H9 (cell line): ENCODE measurements around the gene ITPK1. TPM values are rescaled to one million over a fixed set of nuclear protein-coding genes. Genes with fewer than 3 reads are reported as not detected.

ENCODE experiments used
- DNase-seq: peaks from one replicate; pipeline ENCODE4 v3.0.0-alpha.2; 2017
- H2AFZ ChIP-seq: one replicate; pipeline ENCODE4 v1.6.1; 2013; ENCODE audit warnings: mild to moderate bottlenecking, low read length, control low read depth, moderate library complexity
- H2AK5ac ChIP-seq: 2 replicates; pipeline ENCODE4 v1.6.1; 2013; ENCODE audit warnings: low read length, control low read depth, mixed read lengths; ENCODE audit not compliant: insufficient read length
- H2BK120ac ChIP-seq: one replicate; pipeline ENCODE4 v1.6.1; 2013; ENCODE audit warnings: low read depth, mild to moderate bottlenecking, low read length, control low read depth, inconsistent platforms; ENCODE audit not compliant: poor library complexity, severe bottlenecking
- H2BK12ac ChIP-seq: 2 replicates; pipeline ENCODE4 v1.6.1; 2013; ENCODE audit warnings: low read length, control low read depth, mixed read lengths, low read depth; ENCODE audit not compliant: insufficient read length
- H2BK15ac ChIP-seq: 2 replicates; pipeline ENCODE4 v1.6.1; 2013; ENCODE audit warnings: low read depth, low read length, control low read depth
- H2BK20ac ChIP-seq: one replicate; pipeline ENCODE4 v1.6.1; 2013; ENCODE audit warnings: low read depth, mild to moderate bottlenecking, low read length, control low read depth, inconsistent platforms; ENCODE audit not compliant: poor library complexity, severe bottlenecking
- H2BK5ac ChIP-seq: 2 replicates; pipeline ENCODE4 v1.6.1; 2013; ENCODE audit warnings: low read length, control low read depth, mixed read lengths; ENCODE audit not compliant: insufficient read length
- H3K14ac ChIP-seq: 2 replicates; pipeline ENCODE4 v1.6.1; 2013; ENCODE audit warnings: low read length, control low read depth; ENCODE audit not compliant: insufficient read depth
- H3K18ac ChIP-seq: 2 replicates; pipeline ENCODE4 v1.6.1; 2013; ENCODE audit warnings: low read depth, mild to moderate bottlenecking, mixed read lengths, low read length, control low read depth; ENCODE audit not compliant: insufficient read length
- H3K23ac ChIP-seq: 2 replicates; pipeline ENCODE4 v1.6.1; 2013; ENCODE audit warnings: low read length, control low read depth, mixed read lengths, low read depth; ENCODE audit not compliant: insufficient read length
- H3K23me2 ChIP-seq: 2 replicates; pipeline ENCODE4 v1.6.1; 2013; ENCODE audit warnings: low read depth, mild to moderate bottlenecking, mixed read lengths, low read length, control low read depth; ENCODE audit not compliant: insufficient read length, poor library complexity, severe bottlenecking
- H3K27ac ChIP-seq: 2 replicates; pipeline ENCODE4 v1.5.1; 2013; ENCODE audit warnings: low read length, control low read depth, mixed read lengths, low read depth; ENCODE audit not compliant: insufficient read length
- H3K27me3 ChIP-seq: 2 replicates; pipeline ENCODE4 v1.6.1; 2013; ENCODE audit warnings: low read length, control low read depth, inconsistent platforms; ENCODE audit not compliant: insufficient read depth
- H3K4ac ChIP-seq: 2 replicates; pipeline ENCODE4 v1.6.1; 2013; ENCODE audit warnings: low read depth, mild to moderate bottlenecking, control low read depth, inconsistent platforms, low read length, moderate library complexity
- H3K4me1 ChIP-seq: 2 replicates; pipeline ENCODE4 v1.6.1; 2013; ENCODE audit warnings: low read length, control low read depth, inconsistent platforms; ENCODE audit not compliant: insufficient read depth
- H3K4me2 ChIP-seq: 2 replicates; pipeline ENCODE4 v1.6.1; 2013; ENCODE audit warnings: low read length, control low read depth, mixed read lengths; ENCODE audit not compliant: insufficient read length, insufficient read depth
- H3K56ac ChIP-seq: 2 replicates; pipeline ENCODE4 v1.6.1; 2013; ENCODE audit warnings: low read depth, mild to moderate bottlenecking, mixed read lengths, low read length, control low read depth; ENCODE audit not compliant: insufficient read length
- H3K79me1 ChIP-seq: 2 replicates; pipeline ENCODE4 v1.6.1; 2013; ENCODE audit warnings: low read depth, mild to moderate bottlenecking, moderate library complexity, low read length, control low read depth, inconsistent platforms; ENCODE audit not compliant: insufficient read depth, poor library complexity, severe bottlenecking
- H3K79me2 ChIP-seq: 2 replicates; pipeline ENCODE4 v1.6.1; 2013; ENCODE audit warnings: low read length, control low read depth, inconsistent platforms; ENCODE audit not compliant: insufficient read depth
- H3K9ac ChIP-seq: 2 replicates; pipeline ENCODE4 v1.6.1; 2013; ENCODE audit warnings: low read length, control low read depth, mixed read lengths; ENCODE audit not compliant: insufficient read length; ENCODE audit errors: extremely low read depth
- H3K9me3 ChIP-seq: one replicate; pipeline ENCODE4 v1.6.1; 2013; ENCODE audit warnings: low read depth, low read length, inconsistent platforms; ENCODE audit not compliant: control insufficient read depth
- H3T11ph ChIP-seq: one replicate; pipeline ENCODE4 v1.6.1; 2013; ENCODE audit warnings: mild to moderate bottlenecking, low read length, control low read depth, inconsistent platforms
- H4K20me1 ChIP-seq: one replicate; pipeline ENCODE4 v1.6.1; 2013; ENCODE audit not compliant: control insufficient read depth, insufficient read length, insufficient read depth
- H4K5ac ChIP-seq: 2 replicates; pipeline ENCODE4 v1.6.1; 2013; ENCODE audit warnings: low read depth, mild to moderate bottlenecking, mixed read lengths, low read length, control low read depth; ENCODE audit not compliant: insufficient read length
- H4K8ac ChIP-seq: replicated peaks from 2 replicates; pipeline ENCODE4 v1.6.1; 2013; ENCODE audit warnings: low read length, control low read depth, mixed read lengths, low read depth; ENCODE audit not compliant: insufficient read length
- H4K91ac ChIP-seq: 2 replicates; pipeline ENCODE4 v1.6.1; 2013; ENCODE audit warnings: low read depth, mild to moderate bottlenecking, moderate library complexity, mixed read lengths, low read length, control low read depth; ENCODE audit not compliant: insufficient read length
- H3K27ac Mint-ChIP-seq, 3 experiments: 2 replicates in 2 of 3; 3 replicates in 1 of 3; pipeline ENCODE4 v1.8.0; 2020 to 2021; ENCODE audit warnings: mixed read lengths in 3 of 3, mild to moderate bottlenecking in 1 of 3, moderate library complexity in 1 of 3
- H3K27me3 Mint-ChIP-seq: 2 replicates; pipeline ENCODE4 v1.8.0; 2021; ENCODE audit warnings: low read depth, mild to moderate bottlenecking, moderate library complexity, mixed read lengths
- H3K36me3 Mint-ChIP-seq, 3 experiments: 2 replicates in 2 of 3; 3 replicates in 1 of 3; pipeline ENCODE4 v1.8.0; 2020 to 2021; ENCODE audit warnings: low read depth in 3 of 3, mixed read lengths in 3 of 3; ENCODE audit not compliant: insufficient read depth in 1 of 3
- H3K4me1 Mint-ChIP-seq, 2 experiments: 2 replicates each; pipeline ENCODE4 v1.8.0; 2020; ENCODE audit warnings: mixed read lengths in 2 of 2
- H3K4me3 Mint-ChIP-seq, 2 experiments: 2 replicates in 1 of 2; 3 replicates in 1 of 2; pipeline ENCODE4 v1.8.0; 2020 to 2021; ENCODE audit warnings: mild to moderate bottlenecking in 2 of 2, mixed read lengths in 2 of 2, moderate library complexity in 1 of 2
- H3K9me3 Mint-ChIP-seq, 2 experiments: 2 replicates in 1 of 2; 3 replicates in 1 of 2; pipeline ENCODE4 v1.8.0; 2020; ENCODE audit warnings: mild to moderate bottlenecking in 2 of 2, mixed read lengths in 2 of 2, moderate library complexity in 1 of 2
- WGBS: extraction: QIAGEN DNeasy Blood & Tissue Kit; methylation state at CpG from one replicate; pipeline ENCODE4 v1.1.7; 2013; ENCODE audit warnings: missing lambda C conversion rate, low lambda C conversion rate, mixed read lengths; ENCODE audit not compliant: insufficient read length; ENCODE audit errors: extremely low coverage; 5-methylcytosine and 5-hydroxymethylcytosine counted together
- total RNA-seq: library from RNA; stranded (reverse); gene quantifications from 2 replicates; pipeline ENCODE4 v1.2.1, GENCODE V29; 2021
- TF ChIP-seq, protein P1 (sequence below): fragments of 200-600 bp; sonication (generic); conservative IDR thresholded peaks from 3 replicates; pipeline ENCODE4 v1.8.0; 2021; ENCODE audit warnings: antibody characterized with exemption, mild to moderate bottlenecking

Gene ITPK1
- total RNA-seq, 1 experiment from 2014 or later: 92.7 TPM

DNA sequence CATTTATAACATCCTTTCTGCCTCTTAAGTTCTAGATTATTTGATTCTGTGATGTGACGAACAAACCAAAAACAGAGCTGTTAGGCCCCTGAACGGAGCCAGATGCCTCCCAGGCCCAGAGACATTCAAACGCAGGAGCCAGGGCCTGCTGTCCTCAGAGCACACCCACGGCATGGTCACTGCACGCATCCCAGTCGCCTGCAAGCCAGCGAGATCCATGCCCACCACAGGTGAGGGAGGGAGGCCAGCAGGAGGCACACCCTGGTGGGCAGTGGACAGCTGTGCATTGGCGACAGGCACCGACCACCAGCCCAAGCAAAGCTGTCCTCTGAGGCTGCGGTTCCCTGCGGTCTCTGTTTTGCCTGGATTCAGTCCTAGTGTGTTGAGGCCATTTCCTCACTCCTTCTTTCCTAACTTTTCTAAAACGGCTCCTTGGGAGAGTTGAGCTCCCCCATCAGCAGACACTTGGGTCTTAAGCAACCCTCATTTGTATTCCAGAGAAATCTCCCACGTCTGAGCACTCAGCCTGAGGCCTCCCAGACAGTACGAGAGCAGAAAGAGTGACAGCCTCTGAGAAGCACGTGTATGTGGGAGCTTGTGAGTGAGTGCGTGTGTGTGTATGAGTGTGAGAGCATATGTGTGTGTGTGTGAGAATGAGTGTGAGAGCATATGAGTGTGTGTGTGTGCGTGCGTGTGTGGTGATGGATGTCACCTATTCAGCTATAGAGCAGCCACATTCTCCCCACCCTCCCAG is 111.6 kb downstream of the ITPK1 start:
- H4K5ac ChIP-seq: no peak overlapping the region
- H2BK20ac ChIP-seq: no peak overlapping the region
- H3K9me3 Mint-ChIP-seq: no peaks in the 10 kb centered on the region
- no peaks in the 10 kb centered on the region; the same call in 1 of the 2 replicates for H3K27me3 Mint-ChIP-seq
- H4K91ac ChIP-seq: no peak overlapping the region
- no peak overlapping the region; the same call in 1 of the 2 replicates for H3K14ac ChIP-seq
- no peak overlapping the region for H2AFZ ChIP-seq
- H3K79me2 ChIP-seq: no peaks in the 10 kb centered on the region
- H3K4me1 Mint-ChIP-seq: peaks cover 17 to 30% of the 10 kb centered on the region in 2 experiments
- H4K20me1 ChIP-seq: no peaks in the 10 kb centered on the region
- no peak for DNase-seq
- no peak overlapping the region for H3K23ac ChIP-seq
- no peak overlapping the region for H3K9ac ChIP-seq
- no peak overlapping the region for H2BK15ac ChIP-seq
- no peak overlapping the region for H3K4me2 ChIP-seq
- no CpG with 5 or more reads among the region's 18 CpGs for WGBS
- no peak overlapping the region for H3K4ac ChIP-seq
- no peaks in the 10 kb centered on the region for H3K4me1 ChIP-seq
- H2BK5ac ChIP-seq: no peak overlapping the region
- H3K56ac ChIP-seq: no peak overlapping the region
- no peaks in the 10 kb centered on the region for H3K27me3 ChIP-seq
- peak overlapping the region in 1 of 3 experiments; percentile 1; a peak in 4 of 7 replicates for H3K27ac Mint-ChIP-seq
- H3K27ac ChIP-seq: no peak overlapping the region
- no peak overlapping the region for H2BK120ac ChIP-seq
- no peak overlapping the region for H3T11ph ChIP-seq
- H2AK5ac ChIP-seq: no peak overlapping the region
- no peaks in the 10 kb centered on the region for H3K9me3 ChIP-seq
- H2BK12ac ChIP-seq: no peak overlapping the region
- peaks cover 5% of the 10 kb centered on the region for H3K79me1 ChIP-seq
- H3K23me2 ChIP-seq: no peaks in the 10 kb centered on the region
- H3K36me3 Mint-ChIP-seq: no peaks in the 10 kb centered on the region; a peak in 3 of 7 replicates
- TF ChIP-seq, protein P1, sequence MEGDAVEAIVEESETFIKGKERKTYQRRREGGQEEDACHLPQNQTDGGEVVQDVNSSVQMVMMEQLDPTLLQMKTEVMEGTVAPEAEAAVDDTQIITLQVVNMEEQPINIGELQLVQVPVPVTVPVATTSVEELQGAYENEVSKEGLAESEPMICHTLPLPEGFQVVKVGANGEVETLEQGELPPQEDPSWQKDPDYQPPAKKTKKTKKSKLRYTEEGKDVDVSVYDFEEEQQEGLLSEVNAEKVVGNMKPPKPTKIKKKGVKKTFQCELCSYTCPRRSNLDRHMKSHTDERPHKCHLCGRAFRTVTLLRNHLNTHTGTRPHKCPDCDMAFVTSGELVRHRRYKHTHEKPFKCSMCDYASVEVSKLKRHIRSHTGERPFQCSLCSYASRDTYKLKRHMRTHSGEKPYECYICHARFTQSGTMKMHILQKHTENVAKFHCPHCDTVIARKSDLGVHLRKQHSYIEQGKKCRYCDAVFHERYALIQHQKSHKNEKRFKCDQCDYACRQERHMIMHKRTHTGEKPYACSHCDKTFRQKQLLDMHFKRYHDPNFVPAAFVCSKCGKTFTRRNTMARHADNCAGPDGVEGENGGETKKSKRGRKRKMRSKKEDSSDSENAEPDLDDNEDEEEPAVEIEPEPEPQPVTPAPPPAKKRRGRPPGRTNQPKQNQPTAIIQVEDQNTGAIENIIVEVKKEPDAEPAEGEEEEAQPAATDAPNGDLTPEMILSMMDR: no peak
- no peak overlapping the region for H4K8ac ChIP-seq
- peak overlapping the region; percentile 12 for H3K18ac ChIP-seq
- no peak overlapping the region for H3K4me3 Mint-ChIP-seq
